HCT116 (cell line): ENCODE data around the gene RHBDF2. TPM values are rescaled to one million over a fixed set of nuclear protein-coding genes. Genes with fewer than 3 reads are reported as not detected.

ENCODE experiments used
- ATAC-seq: fragments of 200-7000 bp; cut with Tn5 transposase; 2 replicates; pipeline ENCODE4 v1.9.1; 2020; ENCODE audit warnings: mild to moderate bottlenecking, moderate library complexity
- Bru-seq: library from RNA; stranded (reverse); fragments of 400-500 nt; gene quantifications from one replicate; lab custom pipeline; 2021; lab: Mats Ljungman, UMichigan
- BruChase-seq, 2 experiments: library from RNA; stranded (reverse); fragments of 400-500 nt; gene quantifications; one replicate each; lab custom pipeline; 2021; lab: Mats Ljungman, UMichigan
- BruUV-seq: library from RNA; stranded (reverse); fragments of 400-500 nt; replicated peaks from 2 replicates; lab custom pipeline; 2021; lab: Mats Ljungman, UMichigan
- CTCF ChIA-PET: fragments of 300-600 bp; sonication (Branson Sonifier 250); formaldehyde crosslinking; loops from one replicate; lab custom pipeline; 2021; ENCODE audit warnings: antibody characterized with exemption; lab: Charles Lee
- POLR2A ChIA-PET: fragments of 300-600, 350-600 bp; sonication (Branson Sonifier 250); formaldehyde crosslinking; loops from one replicate; lab custom pipeline; 2021; ENCODE audit warnings: antibody characterized with exemption; lab: Charles Lee
- RAD21 ChIA-PET, 2 experiments: fragments of 300-600 bp; sonication (Branson Sonifier 250); formaldehyde crosslinking; loops; one replicate each; lab custom pipeline; 2023; ENCODE audit warnings: low total read pairs in 2 of 2; ENCODE audit not compliant: uncharacterized antibody in 2 of 2, unreplicated experiment in 2 of 2, low non-redundant PET in 1 of 2; lab: Charles Lee
- DNase-seq: peaks from one replicate; pipeline ENCODE4 v3.0.0-alpha.2; 2010; ENCODE audit warnings: low read depth, low spot score
- H2AFZ ChIP-seq: fragments of 200-600 bp; shearing (Covaris generic), sonication (generic); 2 replicates; pipeline ENCODE4 v1.6.1; 2017; ENCODE audit warnings: low read depth, mixed run types, mixed read lengths, antibody characterized with exemption, low read length; ENCODE audit not compliant: poor library complexity, severe bottlenecking
- H3K27ac ChIP-seq: 2 replicates; pipeline ENCODE4 v1.5.1; 2012; ENCODE audit warnings: low read depth, low read length
- H3K27me3 ChIP-seq: fragments of 200-600 bp; sonication (generic); 2 replicates; pipeline ENCODE4 v1.6.1; 2016; ENCODE audit warnings: mixed run types, low read length, mixed read lengths; ENCODE audit not compliant: insufficient read depth
- H3K36me3 ChIP-seq, 2 experiments: fragments of 200-500 bp in 1 of 2; fragments of 200-600 bp in 1 of 2; sonication (Bioruptor generic) in 1 of 2; sonication (generic) in 1 of 2; 2 replicates each; pipeline versions ENCODE4 v1.5.1 to v1.6.1; 2014 to 2016; ENCODE audit warnings: low read length in 2 of 2, inconsistent platforms in 1 of 2, mixed read lengths in 1 of 2, mixed run types in 1 of 2; ENCODE audit not compliant: insufficient read depth in 2 of 2, control insufficient read depth in 1 of 2
- H3K4me1 ChIP-seq, 2 experiments: fragments of 200-600 bp in 1 of 2; sonication (generic) in 1 of 2; 2 replicates each; pipeline versions ENCODE4 v1.5.1 to v1.6.1; 2012 to 2017; ENCODE audit warnings: low read length in 2 of 2, inconsistent platforms in 1 of 2, mild to moderate bottlenecking in 1 of 2, mixed read lengths in 1 of 2, mixed run types in 1 of 2, moderate library complexity in 1 of 2; ENCODE audit not compliant: insufficient read depth in 2 of 2, control insufficient read depth in 1 of 2
- H3K4me2 ChIP-seq: fragments of 200-600 bp; sonication (generic); 2 replicates; pipeline ENCODE4 v1.6.1; 2017; ENCODE audit warnings: mixed run types, low read length, mixed read lengths
- H3K4me3 ChIP-seq, 2 experiments: fragments of 200-600 bp in 1 of 2; sonication (generic) in 1 of 2; replicated peaks in 1 of 2; 2 replicates each; pipeline ENCODE4 v1.5.1; 2011 to 2016; ENCODE audit warnings: low read length in 2 of 2, control low read depth in 1 of 2, low read depth in 1 of 2, mild to moderate bottlenecking in 1 of 2, mixed read lengths in 1 of 2, mixed run types in 1 of 2
- H3K79me2 ChIP-seq: fragments of 200-600 bp; sonication (generic); 2 replicates; pipeline ENCODE4 v1.6.1; 2017; ENCODE audit warnings: mild to moderate bottlenecking, mixed run types, low read length, moderate library complexity, mixed read lengths; ENCODE audit not compliant: insufficient read depth
- H3K9ac ChIP-seq: fragments of 200-600 bp; sonication (generic); 2 replicates; pipeline ENCODE4 v1.6.1; 2016; ENCODE audit warnings: low read length, mixed read lengths
- H3K9me2 ChIP-seq: fragments of 200-600 bp; sonication (generic), shearing (Covaris generic); 2 replicates; pipeline ENCODE4 v1.6.1; 2017; ENCODE audit warnings: mixed run types, mild to moderate bottlenecking, moderate library complexity; ENCODE audit not compliant: insufficient read depth
- H3K9me3 ChIP-seq, 2 experiments: fragments of 200-500 bp in 1 of 2; fragments of 200-600 bp in 1 of 2; sonication (Bioruptor generic) in 1 of 2; sonication (generic) in 1 of 2; 2 replicates each; pipeline ENCODE4 v1.6.1; 2014 to 2017; ENCODE audit warnings: low read length in 2 of 2, mixed read lengths in 2 of 2, inconsistent platforms in 1 of 2, low read depth in 1 of 2, mild to moderate bottlenecking in 1 of 2, mixed run types in 1 of 2, moderate library complexity in 1 of 2; ENCODE audit not compliant: control insufficient read depth in 1 of 2, insufficient read depth in 1 of 2
- H4K20me1 ChIP-seq: fragments of 200-600 bp; sonication (generic), shearing (Covaris generic); 2 replicates; pipeline ENCODE4 v1.6.1; 2017; ENCODE audit warnings: mixed run types, mild to moderate bottlenecking, moderate library complexity; ENCODE audit not compliant: insufficient read depth
- CBX3 ChIP-seq: IDR thresholded peaks from 2 replicates; pipeline ENCODE4 v1.6.1; 2012; ENCODE audit warnings: low read depth
- ELF1 ChIP-seq: IDR thresholded peaks from 2 replicates; pipeline ENCODE4 v1.6.1; 2012; ENCODE audit warnings: low read depth, borderline replicate concordance
- EZH2phosphoT487 ChIP-seq: fragments of 200-600 bp; IDR thresholded peaks from 2 replicates; pipeline ENCODE4 v1.6.1; 2018; ENCODE audit warnings: antibody characterized with exemption, borderline replicate concordance
- JUND ChIP-seq: IDR thresholded peaks from 2 replicates; pipeline ENCODE4 v1.6.1; 2012
- POLR2A ChIP-seq: IDR thresholded peaks from 2 replicates; pipeline ENCODE4 v1.7.0; 2011; ENCODE audit warnings: borderline replicate concordance; ENCODE audit not compliant: insufficient read depth, insufficient read length; ENCODE audit errors: extremely low read depth
- POLR2AphosphoS5 ChIP-seq: IDR thresholded peaks from 2 replicates; pipeline ENCODE4 v1.6.1; 2011; ENCODE audit warnings: mild to moderate bottlenecking, low read depth, low read length, moderate library complexity
- RAD21 ChIP-seq: IDR thresholded peaks from 2 replicates; pipeline ENCODE4 v1.6.1; 2012; ENCODE audit warnings: low read depth, mild to moderate bottlenecking
- YY1 ChIP-seq: IDR thresholded peaks from 2 replicates; pipeline ENCODE4 v1.6.1; 2011; ENCODE audit warnings: low read length, low read depth, moderate library complexity, mild to moderate bottlenecking; ENCODE audit not compliant: insufficient replicate concordance; ENCODE audit errors: extremely low read depth
- ZFX ChIP-seq: fragments of 450-650 bp; IDR thresholded peaks from 2 replicates; pipeline ENCODE4 v1.6.1; 2017
- ZNF274 ChIP-seq: fragments of 200-500 bp; sonication (Bioruptor generic); IDR thresholded peaks from 2 replicates; pipeline ENCODE4 v1.6.1; 2014; ENCODE audit warnings: mild to moderate bottlenecking, low read depth, low read length, inconsistent platforms
- intact Hi-C: fragments of 100-400 bp; cut with micrococcal nuclease; formaldehyde crosslinking; loops from 2 replicates; pipeline ENCODE4 v1.10.0; 2022
- long read RNA-seq: library from polyadenylated mRNA; unstranded; transcript quantifications from one replicate; pipeline ENCODE4 v2.0.0, GENCODE V29; 2021; ENCODE audit not compliant: unreplicated experiment
- polyA plus RNA-seq: library from polyadenylated mRNA; unstranded; fragments of >200 nt; gene quantifications from 2 replicates; pipeline ENCODE4 v1.2.1, GENCODE V29; 2012; ENCODE audit warnings: missing spikeins
- total RNA-seq: library from RNA; stranded (reverse); gene quantifications from one replicate; pipeline ENCODE4 v1.2.1, GENCODE V29; 2021; ENCODE audit not compliant: unreplicated experiment
- TF ChIP-seq, protein P1 (sequence below): IDR thresholded peaks from 2 replicates; pipeline ENCODE4 v1.6.1; 2012
- TF ChIP-seq, protein P2 (sequence below): IDR thresholded peaks from 2 replicates; pipeline ENCODE4 v1.6.1; 2011; ENCODE audit warnings: mild to moderate bottlenecking, low read length, moderate library complexity; ENCODE audit not compliant: insufficient replicate concordance; ENCODE audit errors: extremely low read depth

Gene RHBDF2
- total RNA-seq (61.1 TPM), Bru-seq, nascent RNA (percentile 71 among the genes with signal in this experiment), BruChase-seq, experiment 1, labeled RNA remaining after a 6-hour chase (percentile 72 among the genes with signal in this experiment), BruChase-seq, experiment 2, labeled RNA remaining after a 2-hour chase (percentile 79 among the genes with signal in this experiment)
- polyA plus RNA-seq, result 34.4 and 40.6 TPM in 2 replicates
- long read RNA-seq, partial matches to known transcripts, result 33 of 75 reads
- long read RNA-seq, other reads (novel, unspliced or antisense), result 42 of 75 reads

DNA sequence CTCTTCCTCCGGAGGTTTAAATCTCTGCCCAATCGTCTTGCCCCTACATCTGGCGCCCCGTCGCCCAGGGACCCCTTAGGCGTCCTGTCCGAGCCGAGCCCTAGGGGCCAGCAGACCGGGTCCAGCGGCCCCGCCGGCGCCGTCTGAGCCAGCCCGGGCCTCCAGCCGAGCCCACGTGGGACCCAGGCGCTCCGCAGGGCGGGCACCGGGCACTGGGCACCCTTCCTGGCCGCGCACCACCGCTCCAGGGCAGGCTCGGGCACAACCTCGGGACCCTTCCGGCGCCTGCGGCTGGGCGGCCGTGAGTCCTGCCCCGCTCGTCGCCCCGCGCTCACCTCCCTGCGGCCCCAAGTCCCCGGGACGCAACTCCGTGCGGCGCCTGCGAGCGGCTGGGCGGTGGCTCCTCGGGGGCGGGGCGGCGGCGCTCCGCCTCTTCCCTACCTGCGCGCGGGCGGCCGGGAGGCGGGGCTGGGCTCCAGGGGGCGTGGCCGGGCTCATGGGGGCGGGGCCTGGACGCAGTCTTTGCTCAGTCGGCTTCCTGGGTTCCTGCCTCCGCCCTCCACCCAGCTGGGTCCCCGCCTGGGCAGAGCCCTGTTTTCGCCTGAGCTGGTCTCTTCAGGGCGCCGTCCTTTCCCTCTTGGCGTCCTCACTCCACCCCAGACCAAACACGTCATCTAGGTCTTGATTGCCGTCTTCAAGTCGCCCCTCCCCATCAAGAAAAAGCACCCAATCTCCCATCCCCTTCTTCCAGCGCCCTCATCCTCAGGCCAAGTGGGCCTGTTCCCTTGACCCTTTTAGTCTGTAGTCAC lies at the start of gene RHBDF2:
RHBDF2 (minus strand) TSS at position 406 of the 809 bp plus-strand sequence. CDS start 19,899 bp downstream, outside the sequence.
- Histone ChIP-seq H3K27ac (peak within 1 kb of the TSS; percentile 96), H3K36me3 (no peaks in the 10 kb centered on the region; a peak in 1 of 4 replicates), H3K4me1 (peaks cover 32 to 43% of the 10 kb centered on the region in 2 experiments), H3K4me3 (peak within 1 kb of the TSS; percentile 92 to 100), H3K9ac (peak within 1 kb of the TSS; percentile 82), H3K9me2 (no peaks in the 10 kb centered on the region), H3K9me3 (no peaks in the 10 kb centered on the region), H2AFZ (no peak within 1 kb of the TSS), H3K79me2 (peaks cover 48% of the 10 kb centered on the region), H3K27me3 (no peaks in the 10 kb centered on the region), H4K20me1 (peaks cover 5% of the 10 kb centered on the region; the same call in 1 of the 2 replicates), H3K4me2 (peak within 1 kb of the TSS; percentile 97)
- ChIA-PET POLR2A (interaction anchor here (0.9 to 2.3 kb wide), 4 partner anchors 10 to 171 kb away, joined by 3 to 7 read pairs (median 6); partner anchors contain the start of gene PRPSAP1), CTCF (interaction anchor here (0.9 to 9.5 kb wide), 3 partner anchors 35 to 104 kb away, joined by 5 to 100 read pairs (median 7); partner anchors contain the start of gene AANAT), RAD21 (interaction anchor here in 1 of 2 experiments (0.9 kb wide), 1 partner anchor 42 kb away, joined by 5 read pairs; no protein-coding TSS in a partner anchor)
- BruUV-seq, result no TSS peak
- DNase-seq (peak; percentile 54), ATAC-seq (peak; percentile 87)
- TF ChIP-seq CBX3 (no peak), POLR2AphosphoS5 (peak; percentile 99), ZFX (peak; percentile 87; the same call in 1 of the 2 replicates), JUND (no peak), YY1 (peak; percentile 35), EZH2phosphoT487 (no peak), ZNF274 (no peak), POLR2A (peak; percentile 85), ELF1 (no peak), RAD21 (no peak)
- TF ChIP-seq, protein P1, sequence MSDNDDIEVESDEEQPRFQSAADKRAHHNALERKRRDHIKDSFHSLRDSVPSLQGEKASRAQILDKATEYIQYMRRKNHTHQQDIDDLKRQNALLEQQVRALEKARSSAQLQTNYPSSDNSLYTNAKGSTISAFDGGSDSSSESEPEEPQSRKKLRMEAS, result peak; percentile 85
- TF ChIP-seq, protein P2, sequence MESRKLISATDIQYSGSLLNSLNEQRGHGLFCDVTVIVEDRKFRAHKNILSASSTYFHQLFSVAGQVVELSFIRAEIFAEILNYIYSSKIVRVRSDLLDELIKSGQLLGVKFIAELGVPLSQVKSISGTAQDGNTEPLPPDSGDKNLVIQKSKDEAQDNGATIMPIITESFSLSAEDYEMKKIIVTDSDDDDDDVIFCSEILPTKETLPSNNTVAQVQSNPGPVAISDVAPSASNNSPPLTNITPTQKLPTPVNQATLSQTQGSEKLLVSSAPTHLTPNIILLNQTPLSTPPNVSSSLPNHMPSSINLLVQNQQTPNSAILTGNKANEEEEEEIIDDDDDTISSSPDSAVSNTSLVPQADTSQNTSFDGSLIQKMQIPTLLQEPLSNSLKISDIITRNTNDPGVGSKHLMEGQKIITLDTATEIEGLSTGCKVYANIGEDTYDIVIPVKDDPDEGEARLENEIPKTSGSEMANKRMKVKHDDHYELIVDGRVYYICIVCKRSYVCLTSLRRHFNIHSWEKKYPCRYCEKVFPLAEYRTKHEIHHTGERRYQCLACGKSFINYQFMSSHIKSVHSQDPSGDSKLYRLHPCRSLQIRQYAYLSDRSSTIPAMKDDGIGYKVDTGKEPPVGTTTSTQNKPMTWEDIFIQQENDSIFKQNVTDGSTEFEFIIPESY, result peak; percentile 10
- intact Hi-C loops, result loop anchor here (1.0 to 5.0 kb wide), 2 partner anchors 35 to 199 kb away; no protein-coding TSS in a partner anchor
